NB4 (cell line): ENCODE results near the gene GZMB.
"Not testable (repeated sequence)": the region's sequence is repeated elsewhere in the genome, so short reads cannot be mapped to it uniquely, and the experiment has no call there.

Experiments used
- DNase-seq: peaks from one replicate; pipeline ENCODE4 v3.0.0; 2010; ENCODE audit warnings: low read depth
- H3K4me3 ChIP-seq: one replicate; pipeline ENCODE4 v1.5.1; 2011; ENCODE audit warnings: mild to moderate bottlenecking, low read depth, low read length, moderate library complexity
- CTCF ChIP-seq: IDR thresholded peaks from one replicate; pipeline ENCODE4 v1.5.1; 2012; ENCODE audit warnings: low read depth, low read length
- MAX ChIP-seq: IDR thresholded peaks from 2 replicates; pipeline ENCODE4 v1.6.1; 2011; ENCODE audit warnings: low read depth, low read length
- MYC ChIP-seq: IDR thresholded peaks from 2 replicates; pipeline ENCODE4 v1.6.1; 2011; ENCODE audit warnings: low read depth, low read length
- POLR2A ChIP-seq: IDR thresholded peaks from 2 replicates; pipeline ENCODE4 v1.6.1; 2011; ENCODE audit warnings: mild to moderate bottlenecking; ENCODE audit not compliant: insufficient read length; ENCODE audit errors: extremely low read depth

GZMB gene

GRCh38 chr14:24665440-24665991 is 31.5 kb upstream of the GZMB start:
- no peak overlapping the region for H3K4me3 ChIP-seq
- TF ChIP-seq MAX (no peak), POLR2A (no peak), MYC (no peak), CTCF (no peak)
- DNase-seq: peak; percentile 93

GRCh38 chr14:24664366-24664765 is 30.4 kb upstream of the GZMB start:
- no peak for DNase-seq
- TF ChIP-seq MAX (no peak), CTCF (no peak), POLR2A (no peak), MYC (no peak)
- no peak overlapping the region for H3K4me3 ChIP-seq

GRCh38 chr14:24662753-24663152 is 28.8 kb upstream of the GZMB start:
- DNase-seq: peak; percentile 97
- TF ChIP-seq MAX (peak; percentile 44; the same call in 1 of the 2 replicates), POLR2A (no peak), CTCF (no peak)
- peak overlapping the region; percentile 9 for H3K4me3 ChIP-seq

GRCh38 chr14:24659916-24660570 is 26.1 kb upstream of the GZMB start:
- 0 out of 2 replicates have a peak, but pooled peaks have one; percentile 5 for TF ChIP-seq MAX
- TF ChIP-seq POLR2A: no peak
- no peak for TF ChIP-seq CTCF
- peak; percentile 61 for TF ChIP-seq MYC
- peak overlapping the region; percentile 33 for H3K4me3 ChIP-seq
- peak; percentile 91 for DNase-seq

GRCh38 chr14:24648361-24648760 is 14.4 kb upstream of the GZMB start:
- not testable (repeated sequence) for H3K4me3 ChIP-seq, DNase-seq

GRCh38 chr14:24639905-24640304 is 5.9 kb upstream of the GZMB start:
- TF ChIP-seq CTCF (no peak), POLR2A (no peak), MYC (no peak), MAX (no peak)
- no peak for DNase-seq
- H3K4me3 ChIP-seq: no peak overlapping the region
